Panc1 (cell line): ENCODE results near the gene CCDC157. TPM values are rescaled to one million over a fixed set of nuclear protein-coding genes. Genes with fewer than 3 reads are reported as not detected.

Experiments used
- ATAC-seq: fragments of 200-7000 bp; cut with Tn5 transposase; 2 replicates; pipeline ENCODE4 v1.9.1; 2020; ENCODE audit warnings: mild to moderate bottlenecking, moderate library complexity
- BruUV-seq: library from RNA; stranded (reverse); fragments of 400-500 nt; replicated peaks from 2 replicates; lab custom pipeline; 2021; lab: Mats Ljungman, UMichigan
- CTCF ChIA-PET: fragments of 300-600 bp; sonication (Branson Sonifier 250); formaldehyde crosslinking; loops from one replicate; lab custom pipeline; 2022; ENCODE audit warnings: antibody characterized with exemption; lab: Charles Lee
- POLR2A ChIA-PET: fragments of 300-600 bp; sonication (Branson Sonifier 250); formaldehyde crosslinking; loops from one replicate; lab custom pipeline; 2022; ENCODE audit warnings: antibody characterized with exemption; lab: Charles Lee
- DNase-seq: peaks from one replicate; pipeline ENCODE4 v3.0.0-alpha.2; 2010; ENCODE audit warnings: low read depth, low spot score
- H3K27ac ChIP-seq: 2 replicates; pipeline ENCODE4 v1.5.1; 2011; ENCODE audit warnings: mild to moderate bottlenecking, low read length, inconsistent platforms
- H3K27me3 ChIP-seq: fragments of 200-500 bp; sonication (Bioruptor generic); 2 replicates; pipeline ENCODE4 v1.6.0; 2014; ENCODE audit warnings: low read length, inconsistent platforms; ENCODE audit not compliant: control insufficient read depth, insufficient read depth
- H3K36me3 ChIP-seq: fragments of 200-500 bp; sonication (Bioruptor generic); 2 replicates; pipeline ENCODE4 v1.5.1; 2014; ENCODE audit warnings: inconsistent platforms, mild to moderate bottlenecking, low read length, moderate library complexity; ENCODE audit not compliant: control insufficient read depth, insufficient read depth
- H3K4me1 ChIP-seq: 2 replicates; pipeline ENCODE4 v1.5.1; 2011; ENCODE audit warnings: inconsistent platforms, mild to moderate bottlenecking, low read length, moderate library complexity; ENCODE audit not compliant: control insufficient read depth, insufficient read depth
- H3K4me3 ChIP-seq, 2 experiments: 2 replicates each; pipeline ENCODE4 v1.5.1; 2011 to 2012; ENCODE audit warnings: low read depth in 2 of 2, low read length in 2 of 2, mild to moderate bottlenecking in 2 of 2, inconsistent platforms in 1 of 2, moderate library complexity in 1 of 2
- H3K9me3 ChIP-seq: fragments of 200-500 bp; sonication (Bioruptor generic); 2 replicates; pipeline ENCODE4 v1.5.1; 2014; ENCODE audit warnings: low read depth, mild to moderate bottlenecking, inconsistent platforms, low read length, moderate library complexity; ENCODE audit not compliant: control insufficient read depth, insufficient read depth
- CTCF ChIP-seq: fragments of 450-650 bp; IDR thresholded peaks from 2 replicates; pipeline ENCODE4 v1.5.1; 2017; ENCODE audit warnings: mild to moderate bottlenecking
- POLR2AphosphoS5 ChIP-seq: IDR thresholded peaks from 2 replicates; pipeline ENCODE4 v1.6.1; 2012; ENCODE audit warnings: mild to moderate bottlenecking, low read depth, low read length, moderate library complexity
- REST ChIP-seq, 2 experiments: IDR thresholded peaks; 2 replicates each; pipeline ENCODE4 v1.6.1; 2011 to 2012; ENCODE audit warnings: low read depth in 2 of 2, control low read depth in 1 of 2, low read length in 1 of 2, mild to moderate bottlenecking in 1 of 2, moderate library complexity in 1 of 2; ENCODE audit not compliant: insufficient read depth in 1 of 2
- SIN3A ChIP-seq: IDR thresholded peaks from 2 replicates; pipeline ENCODE4 v1.6.1; 2012; ENCODE audit warnings: low read depth, mild to moderate bottlenecking, low read length, moderate library complexity, borderline replicate concordance; ENCODE audit not compliant: insufficient read depth
- TCF7L2 ChIP-seq: IDR thresholded peaks from 2 replicates; pipeline ENCODE4 v1.6.1; 2011; ENCODE audit warnings: mild to moderate bottlenecking, low read depth, low read length, inconsistent platforms
- in situ Hi-C: cut with HindIII; loops from 2 replicates; pipeline ENCODE4 v1.10.0; 2016; ENCODE audit warnings: low sequenced_read_pairs, low pct_unique_long_range_greater_than_20kb
- intact Hi-C: fragments of 100-400 bp; cut with micrococcal nuclease; formaldehyde crosslinking; loops from one replicate; pipeline ENCODE4 v1.10.0; 2022; ENCODE audit not compliant: unreplicated experiment
- total RNA-seq: library from RNA; stranded (reverse); gene quantifications from one replicate; pipeline ENCODE4 v1.2.1, GENCODE V29; 2021; ENCODE audit not compliant: unreplicated experiment

CCDC157 gene
- total RNA-seq, 1 experiment from 2014 or later, result 2.1 TPM

GRCh38 chr22:30414525-30415047, 57.8 kb downstream of the CCDC157 start (continued):
- no peak for TF ChIP-seq REST (IDR thresholded peaks at IDR 0.05; ENCODE audit: insufficient read depth in 1 of 2, low read depth in 2 of 2, low read length in 1 of 2)

- Histone ChIP-seq H3K36me3 (0 out of 2 replicates have a peak, but pooled peaks cover 4% of the 10 kb centered on the region), H3K27ac (no peak overlapping the region), H3K4me3 (no peak overlapping the region), H3K27me3 (no peaks in the 10 kb centered on the region), H3K9me3 (no peaks in the 10 kb centered on the region), H3K4me1 (peaks cover 7% of the 10 kb centered on the region)
- POLR2A ChIA-PET, result no interaction called here
- CTCF ChIA-PET, result no interaction called here
- intact Hi-C loops (no loop called here), in situ Hi-C loops (no loop called here)
- BruUV-seq, result no TSS peak
- TF ChIP-seq CTCF, result no peak
- TF ChIP-seq SIN3A, result no peak
- no peak for TF ChIP-seq REST (IDR thresholded peaks at IDR 0.05; ENCODE audit: insufficient read depth in 1 of 2, low read depth in 2 of 2, low read length in 1 of 2)
- TF ChIP-seq POLR2AphosphoS5, result no peak
- TF ChIP-seq TCF7L2, result no peak
- ATAC-seq, result no peak
- DNase-seq, result no peak
Measured at GRCh38 chr22:30416403-30416802, 59.6 kb downstream of the CCDC157 start.

- in situ Hi-C loops, result no loop called here
Measured at GRCh38 chr22:30416837-30417236, 60.0 kb downstream of the CCDC157 start.

More at GRCh38 chr22:30416837-30417236, 60.0 kb downstream of the CCDC157 start:
- Histone ChIP-seq H3K36me3 (0 out of 2 replicates have a peak, but pooled peaks cover 4% of the 10 kb centered on the region), H3K27me3 (no peaks in the 10 kb centered on the region), H3K27ac (no peak overlapping the region), H3K9me3 (no peaks in the 10 kb centered on the region), H3K4me1 (peaks cover 11% of the 10 kb centered on the region), H3K4me3 (no peak overlapping the region)
- TF ChIP-seq TCF7L2 (no peak), POLR2AphosphoS5 (no peak), CTCF (no peak), REST (IDR thresholded peaks at IDR 0.05; ENCODE audit: insufficient read depth in 1 of 2, low read depth in 2 of 2, low read length in 1 of 2) (no peak), SIN3A (no peak)
- POLR2A ChIA-PET, result no interaction called here
- ATAC-seq (no peak), DNase-seq (no peak)
- no TSS peak for BruUV-seq
- CTCF ChIA-PET, result no interaction called here
- intact Hi-C loops, result no loop called here
